ENCODE results near the gene AQP10.

GRCh38 chr1:154337253-154337894 lies 16.5 kb downstream of the AQP10 start:
- TF ChIP-seq CTCF (IDR thresholded peaks at IDR 0.05), result no peak
- no peak for TF ChIP-seq POLR2A (IDR thresholded peaks at IDR 0.05)

Data from lower leg skin (tissue), 3 donors.